Measurements from ENCODE around the gene HS3ST1. TPM values are rescaled to one million over a fixed set of nuclear protein-coding genes. Genes with fewer than 3 reads are reported as not detected.

Gene HS3ST1
- total RNA-seq, 1 experiment from 2014 or later, result 0.21 TPM

- DNase-seq (ENCODE audit: low read depth, low spot score), result no peak
- no peak for TF ChIP-seq POLR2AphosphoS5 (IDR thresholded peaks at IDR 0.05; ENCODE audit: low read depth, low read length)
- TF ChIP-seq REST (IDR thresholded peaks at IDR 0.05; ENCODE audit: insufficient read depth in 1 of 2, low read depth in 2 of 2, low read length in 1 of 2), result no peak
- TF ChIP-seq SIN3A (IDR thresholded peaks at IDR 0.05; ENCODE audit: borderline replicate concordance, insufficient read depth, low read depth, low read length), result no peak
- TF ChIP-seq CTCF (IDR thresholded peaks at IDR 0.05), result no peak
- no peak for TF ChIP-seq TCF7L2 (IDR thresholded peaks at IDR 0.05; ENCODE audit: low read depth, low read length)
- no peak overlapping the region for H3K27ac ChIP-seq (ENCODE audit: low read length)
- no peaks in the 10 kb centered on the region for H3K27me3 ChIP-seq (ENCODE audit: control insufficient read depth, insufficient read depth, low read length)
- H3K4me1 ChIP-seq (ENCODE audit: control insufficient read depth, insufficient read depth, low read length), result no peaks in the 10 kb centered on the region
- intact Hi-C loops (cut with micrococcal nuclease; ENCODE audit: unreplicated experiment), result no loop called here
- ATAC-seq, result no peak
- H3K9me3 ChIP-seq (ENCODE audit: control insufficient read depth, insufficient read depth, low read depth, low read length), result no peaks in the 10 kb centered on the region
- in situ Hi-C loops (cut with HindIII; ENCODE audit: low pct_unique_long_range_greater_than_20kb, low sequenced_read_pairs), result no loop called here
- BruUV-seq (replicated peaks), result no TSS peak
- CTCF ChIA-PET, result no interaction called here
- no peaks in the 10 kb centered on the region for H3K36me3 ChIP-seq (ENCODE audit: control insufficient read depth, insufficient read depth, low read length)
- POLR2A ChIA-PET, result no interaction called here
- no peak overlapping the region for H3K4me3 ChIP-seq (ENCODE audit: low read depth in 2 of 2, low read length in 2 of 2)
These were observed 61.3 kb downstream of the HS3ST1 start for GRCh38 chr4:11367371-11367770.

GRCh38 chr4:11366859-11367258 is 61.8 kb downstream of the HS3ST1 start:
- ChIA-PET CTCF (no interaction called here), POLR2A (no interaction called here)
- Histone ChIP-seq H3K27me3 (ENCODE audit: control insufficient read depth, insufficient read depth, low read length) (no peaks in the 10 kb centered on the region), H3K4me3 (ENCODE audit: low read depth in 2 of 2, low read length in 2 of 2) (no peak overlapping the region), H3K27ac (ENCODE audit: low read length) (no peak overlapping the region), H3K36me3 (ENCODE audit: control insufficient read depth, insufficient read depth, low read length) (no peaks in the 10 kb centered on the region), H3K9me3 (ENCODE audit: control insufficient read depth, insufficient read depth, low read depth, low read length) (no peaks in the 10 kb centered on the region), H3K4me1 (ENCODE audit: control insufficient read depth, insufficient read depth, low read length) (no peaks in the 10 kb centered on the region)
- DNase-seq (ENCODE audit: low read depth, low spot score), result no peak
- intact Hi-C loops (cut with micrococcal nuclease; ENCODE audit: unreplicated experiment), result no loop called here
- no peak for ATAC-seq
- no TSS peak for BruUV-seq (replicated peaks)
- in situ Hi-C loops (cut with HindIII; ENCODE audit: low pct_unique_long_range_greater_than_20kb, low sequenced_read_pairs), result no loop called here
- TF ChIP-seq SIN3A (IDR thresholded peaks at IDR 0.05; ENCODE audit: borderline replicate concordance, insufficient read depth, low read depth, low read length) (no peak), REST (IDR thresholded peaks at IDR 0.05; ENCODE audit: insufficient read depth in 1 of 2, low read depth in 2 of 2, low read length in 1 of 2) (no peak), TCF7L2 (IDR thresholded peaks at IDR 0.05; ENCODE audit: low read depth, low read length) (no peak)

Data from Panc1 (cell line).